TTC549 (cell line): ENCODE measurements around the gene MALSU1.
"Not testable (repeated sequence)": the region's sequence is repeated elsewhere in the genome, so short reads cannot be mapped to it uniquely, and the experiment has no call there.

Source experiments
- FAIRE-seq: peaks from 2 replicates; lab custom pipeline; 2012; peaks lifted over from hg19 to GRCh38; lab: Jason Lieb, UNC

The MALSU1 gene

DNA sequence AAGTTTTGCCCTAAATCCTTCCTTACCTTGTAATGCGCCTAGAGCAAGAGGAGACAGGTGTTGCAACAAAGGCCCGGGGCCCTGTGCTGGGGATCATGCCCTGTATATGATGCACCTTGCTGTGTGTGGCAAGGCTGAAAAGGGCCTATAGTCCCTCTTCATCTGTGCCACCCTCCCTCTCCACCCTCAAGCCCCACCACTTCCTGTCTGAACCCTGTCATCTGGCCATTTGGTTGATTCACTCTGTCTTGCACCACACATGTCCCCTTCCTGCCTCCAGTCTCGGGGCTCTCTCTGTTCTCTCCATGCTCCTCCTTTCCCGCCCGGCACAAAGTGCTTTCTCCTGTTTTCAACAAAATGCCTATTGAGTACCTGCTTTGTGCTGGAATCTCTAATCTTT lies 11.5 kb upstream of the MALSU1 start:
- no peak for FAIRE-seq

- FAIRE-seq, result no peak
Observed at GRCh38 chr7:23290993-23291392, 8.1 kb upstream of the MALSU1 start.

GRCh38 chr7:23291957-23292560 lies 7.1 kb upstream of the MALSU1 start:
- FAIRE-seq, result no peak

DNA sequence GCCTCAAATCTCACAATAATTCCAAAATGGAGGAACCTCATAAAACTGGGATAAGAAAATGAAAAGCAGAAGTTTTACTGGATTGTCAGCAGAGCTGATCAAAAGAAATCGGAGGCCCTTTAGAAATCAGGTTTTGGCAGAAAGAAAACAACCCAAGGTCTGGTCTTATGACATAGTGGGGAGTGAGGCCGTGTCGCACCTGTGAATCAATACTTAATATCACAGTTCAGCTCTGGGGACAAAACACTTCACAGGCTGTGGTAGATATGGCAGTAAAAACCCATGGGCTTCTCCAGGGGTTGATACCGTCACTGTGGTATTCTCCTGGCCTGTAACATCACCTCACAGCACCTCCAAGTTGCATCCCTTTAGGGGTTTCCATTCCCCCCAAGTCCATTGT lies 6.5 kb upstream of the MALSU1 start:
- no peak for FAIRE-seq

- no peak for FAIRE-seq
Observed at GRCh38 chr7:23293500-23294073, 5.6 kb upstream of the MALSU1 start.

- no peak for FAIRE-seq
Observed at GRCh38 chr7:23294549-23295400, 4.4 kb upstream of the MALSU1 start.

DNA sequence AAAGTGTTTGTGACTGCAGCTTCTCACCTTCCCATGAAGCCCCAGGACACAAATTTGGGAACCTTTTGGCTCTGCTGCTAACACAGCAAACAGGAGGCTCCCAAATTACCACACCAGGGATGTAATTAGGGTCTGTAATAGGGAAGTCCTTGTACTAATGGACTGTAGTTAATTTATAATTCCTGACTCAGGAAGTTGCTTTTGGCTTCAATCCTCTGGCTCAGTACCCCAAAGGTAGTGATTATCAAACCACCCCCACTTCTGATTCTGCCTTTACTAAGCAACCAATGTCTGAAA lies 3.8 kb upstream of the MALSU1 start:
- no peak for FAIRE-seq

- no peak for FAIRE-seq
Observed at GRCh38 chr7:23298141-23298881, 828 bp upstream of the MALSU1 start.

- no peak for FAIRE-seq
Observed at GRCh38 chr7:23299770-23300300, 696 bp downstream of the MALSU1 start.

DNA sequence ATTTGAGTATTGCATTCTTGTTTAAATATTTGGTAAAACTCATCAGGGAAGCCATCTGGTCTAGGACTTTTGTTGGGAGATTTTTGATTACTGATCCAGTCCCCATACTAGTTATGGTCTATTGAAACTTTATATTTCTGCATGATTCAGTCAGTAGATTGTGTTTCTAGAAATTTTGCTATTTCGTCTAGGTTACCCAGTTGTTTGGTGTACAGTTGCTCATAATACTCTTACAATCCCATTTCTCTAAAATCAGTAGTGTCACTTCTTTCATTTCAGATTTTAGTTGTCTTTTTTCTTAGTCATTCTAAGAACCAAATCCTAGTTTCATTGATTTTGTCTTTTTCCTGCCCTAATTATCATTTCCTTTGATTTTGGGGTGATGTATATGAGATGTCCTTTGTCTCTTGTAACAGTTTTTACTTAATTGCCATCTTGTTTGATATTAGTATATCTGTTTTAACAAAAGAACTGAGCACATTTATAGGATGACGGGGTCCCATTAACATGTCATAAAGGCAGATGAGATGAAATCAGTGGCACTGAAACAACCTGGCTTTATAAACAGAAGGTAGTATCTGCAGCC lies 7.9 kb downstream of the MALSU1 start:
- no peak for FAIRE-seq

DNA sequence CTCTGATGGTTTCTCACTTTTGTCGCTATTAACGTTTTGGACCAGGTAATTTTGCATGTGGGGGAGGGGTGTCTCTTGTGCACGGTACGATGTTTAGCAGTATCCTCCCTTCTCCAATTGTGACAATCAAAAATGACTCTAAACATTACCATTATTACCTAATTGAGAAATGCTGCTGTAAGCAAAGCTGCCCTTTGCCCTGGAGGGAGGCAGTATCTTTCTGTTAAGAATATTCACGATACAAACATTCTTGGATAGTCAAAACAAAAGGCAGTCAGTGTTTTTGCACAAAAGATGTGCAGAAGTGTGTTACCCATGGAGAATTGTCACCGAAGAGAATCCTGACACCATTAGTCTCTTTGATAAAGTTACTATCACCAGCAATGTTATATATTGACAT lies 9.6 kb downstream of the MALSU1 start:
- no peak for FAIRE-seq

GRCh38 chr7:23312141-23312540 lies 13.0 kb downstream of the MALSU1 start:
- not testable (repeated sequence) for FAIRE-seq

- no peak for FAIRE-seq
Observed at GRCh38 chr7:23315366-23315765, 16.2 kb downstream of the MALSU1 start.

DNA sequence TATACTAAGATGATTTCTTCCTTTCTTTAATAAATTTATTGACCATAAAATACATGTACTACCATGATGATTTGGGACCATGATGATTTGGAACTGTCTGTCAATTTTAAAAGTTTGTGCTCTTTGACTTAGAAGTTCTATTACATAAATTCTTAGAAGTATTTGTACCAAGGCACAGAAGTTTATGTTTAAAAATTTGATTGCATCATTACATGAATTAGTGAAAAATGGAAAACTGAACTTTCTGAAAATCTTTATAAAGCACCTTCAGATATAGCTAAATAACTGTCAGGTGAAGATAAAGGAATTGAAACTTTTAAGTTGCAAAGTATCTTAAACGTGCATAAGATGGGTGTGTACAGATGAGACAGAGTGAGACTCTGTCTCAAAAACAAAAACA lies 32.0 kb downstream of the MALSU1 start:
- no peak for FAIRE-seq

DNA sequence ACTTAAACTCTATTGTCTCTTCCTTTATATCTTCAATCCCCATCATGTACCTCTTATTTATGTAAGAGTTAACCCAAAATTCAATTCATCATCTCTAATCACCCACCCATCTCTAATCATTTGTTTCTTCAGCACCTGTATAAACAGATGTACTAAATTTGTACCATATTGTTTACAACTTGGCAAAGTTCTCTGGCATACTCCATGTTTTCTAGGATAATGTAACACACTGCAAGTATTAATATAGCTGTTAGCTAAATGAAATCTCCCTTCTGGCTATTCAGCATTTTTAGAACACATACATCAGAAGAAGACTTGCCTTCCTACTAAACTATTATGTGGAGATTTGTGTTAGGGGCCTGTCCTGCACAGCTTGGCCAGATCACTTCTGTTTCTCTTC lies 33.1 kb downstream of the MALSU1 start:
- FAIRE-seq, result no peak

DNA sequence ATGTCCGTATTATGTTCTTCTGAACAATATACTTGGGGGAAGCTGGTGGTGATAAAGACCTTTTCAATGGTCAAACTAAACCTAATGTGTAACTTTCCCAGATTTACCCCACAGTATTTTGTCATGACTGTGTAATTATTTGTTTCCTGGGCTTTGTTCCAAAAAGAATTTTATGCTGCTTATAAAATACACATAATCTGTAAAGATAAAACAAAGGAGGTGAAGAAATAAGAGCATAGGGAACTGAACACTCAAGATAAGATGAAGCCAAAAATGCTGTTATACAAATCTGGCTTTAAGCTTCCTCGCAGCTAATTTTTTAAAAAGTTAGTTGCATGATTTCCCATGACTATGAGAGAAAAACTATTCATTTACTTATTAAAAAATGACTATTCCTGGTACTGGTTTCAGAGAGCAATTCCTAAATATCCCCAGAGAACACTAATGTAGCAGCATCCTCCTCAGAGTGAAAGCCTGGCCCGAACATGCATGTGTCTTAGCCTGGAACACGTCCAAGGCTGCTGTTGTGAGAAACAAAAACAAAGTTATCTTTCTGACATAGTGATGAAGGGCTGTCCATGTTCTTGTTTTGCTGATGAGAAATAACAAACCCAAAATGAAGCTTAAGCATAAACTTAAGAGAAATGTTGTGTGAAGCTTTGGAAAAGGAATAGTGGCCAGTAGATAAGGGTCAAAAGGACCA lies 33.9 kb downstream of the MALSU1 start:
- no peak for FAIRE-seq

GRCh38 chr7:23333671-23334246 lies 34.6 kb downstream of the MALSU1 start:
- no peak for FAIRE-seq

- FAIRE-seq, result no peak
Observed at GRCh38 chr7:23334482-23335056, 35.4 kb downstream of the MALSU1 start.

GRCh38 chr7:23335136-23335535 lies 36.0 kb downstream of the MALSU1 start:
- no peak for FAIRE-seq

- FAIRE-seq, result no peak
Observed at GRCh38 chr7:23335621-23336020, 36.5 kb downstream of the MALSU1 start.

DNA sequence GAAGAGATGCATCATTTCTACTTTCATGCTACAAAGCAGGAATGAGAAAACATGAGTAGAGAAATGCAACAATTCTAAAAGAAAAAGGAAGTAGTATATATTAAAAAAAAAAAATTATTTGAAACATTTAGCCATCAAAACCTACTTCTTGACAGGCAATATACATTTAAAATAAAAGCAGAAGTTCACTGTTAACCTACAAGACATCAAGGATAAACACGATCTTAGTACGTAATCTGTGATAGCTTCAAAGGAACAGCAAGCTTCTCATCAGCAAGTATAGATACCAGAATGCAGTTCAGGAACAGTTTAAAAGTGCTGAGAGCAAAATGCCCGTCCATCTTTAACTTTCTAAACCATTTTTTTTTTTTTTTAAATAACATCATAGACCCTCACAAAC lies 36.9 kb downstream of the MALSU1 start:
- FAIRE-seq, result no peak
